DND-41 (cell line): Measurements from ENCODE around the gene GSTA4.

Experiments
- ATAC-seq: fragments of 200-7000 bp; cut with Tn5 transposase; 3 replicates; pipeline ENCODE4 v1.9.1; 2021; ENCODE audit warnings: low read depth; ENCODE audit not compliant: insufficient read depth
- DNase-seq: peaks from one replicate; pipeline ENCODE4 v3.0.0-alpha.2; 2020
- H2AFZ ChIP-seq: 2 replicates; pipeline ENCODE4 v1.6.0; 2012; ENCODE audit warnings: low read depth, low read length
- H3K27ac ChIP-seq: 2 replicates; pipeline ENCODE4 v1.5.1; 2012; ENCODE audit warnings: low read length, inconsistent platforms
- H3K27me3 ChIP-seq: fragments of 200-600 bp; sonication (generic); 2 replicates; pipeline ENCODE4 v1.6.0; 2012; ENCODE audit warnings: low read length, mild to moderate bottlenecking, inconsistent platforms; ENCODE audit not compliant: insufficient read depth, poor library complexity
- H3K36me3 ChIP-seq: 2 replicates; pipeline ENCODE4 v1.5.1; 2012; ENCODE audit warnings: low read length, inconsistent platforms; ENCODE audit not compliant: insufficient read depth
- H3K4me1 ChIP-seq: 2 replicates; pipeline ENCODE4 v1.5.1; 2012; ENCODE audit warnings: mild to moderate bottlenecking, low read length; ENCODE audit not compliant: insufficient read depth
- H3K4me2 ChIP-seq: 2 replicates; pipeline ENCODE4 v1.6.0; 2012; ENCODE audit warnings: mild to moderate bottlenecking, moderate library complexity, low read length, inconsistent platforms; ENCODE audit not compliant: insufficient read depth
- H3K4me3 ChIP-seq, 2 experiments: fragments of 200-600 bp in 1 of 2; shearing (Covaris generic) in 1 of 2; 2 replicates each; pipeline ENCODE4 v1.5.1; 2012 to 2016; ENCODE audit warnings: inconsistent platforms in 2 of 2, low read length in 2 of 2, mild to moderate bottlenecking in 2 of 2, low read depth in 1 of 2, moderate library complexity in 1 of 2
- H3K79me2 ChIP-seq: 2 replicates; pipeline ENCODE4 v1.6.0; 2012; ENCODE audit warnings: low read length, inconsistent platforms; ENCODE audit not compliant: insufficient read depth
- H3K9ac ChIP-seq: 2 replicates; pipeline ENCODE4 v1.6.0; 2012; ENCODE audit warnings: low read depth, mild to moderate bottlenecking, inconsistent platforms, low read length, moderate library complexity
- H3K9me3 ChIP-seq: 2 replicates; pipeline ENCODE4 v1.5.1; 2012; ENCODE audit warnings: low read length, moderate library complexity, mild to moderate bottlenecking, inconsistent platforms; ENCODE audit not compliant: insufficient read depth, severe bottlenecking
- H4K20me1 ChIP-seq: 2 replicates; pipeline ENCODE4 v1.6.0; 2012; ENCODE audit warnings: low read length; ENCODE audit not compliant: insufficient read depth
- CTCF ChIP-seq: IDR thresholded peaks from 2 replicates; pipeline ENCODE4 v1.5.1; 2012; ENCODE audit warnings: borderline replicate concordance, low read length, moderate library complexity, mild to moderate bottlenecking; ENCODE audit not compliant: poor library complexity, severe bottlenecking; ENCODE audit errors: extremely low read depth
- EZH2 ChIP-seq: IDR thresholded peaks from 3 replicates; pipeline ENCODE4 v1.6.1; 2012; ENCODE audit warnings: borderline replicate concordance, low read depth, mild to moderate bottlenecking, moderate library complexity, low read length, inconsistent platforms; ENCODE audit not compliant: severe bottlenecking

Gene GSTA4

GRCh38 chr6:52981222-52981900 is 13.7 kb downstream of the GSTA4 start:
- H3K9ac ChIP-seq: no peak overlapping the region
- H2AFZ ChIP-seq: no peak overlapping the region
- H3K27me3 ChIP-seq: peaks cover 30% of the 10 kb centered on the region
- ATAC-seq (no peak), DNase-seq (no peak)
- H3K9me3 ChIP-seq: no peaks in the 10 kb centered on the region
- H3K4me2 ChIP-seq: no peak overlapping the region
- H3K4me3 ChIP-seq: no peak overlapping the region
- no peak overlapping the region for H3K27ac ChIP-seq
- no peaks in the 10 kb centered on the region for H3K79me2 ChIP-seq
- peaks cover 16% of the 10 kb centered on the region; the same call in 1 of the 2 replicates for H4K20me1 ChIP-seq
- peaks cover 17% of the 10 kb centered on the region for H3K4me1 ChIP-seq
- TF ChIP-seq CTCF (no peak), EZH2 (no peak)
- no peaks in the 10 kb centered on the region for H3K36me3 ChIP-seq

GRCh38 chr6:52976591-52977035 is 18.5 kb downstream of the GSTA4 start:
- H3K9me3 ChIP-seq: no peaks in the 10 kb centered on the region
- no peaks in the 10 kb centered on the region for H4K20me1 ChIP-seq
- ATAC-seq (no peak), DNase-seq (no peak)
- TF ChIP-seq EZH2 (no peak), CTCF (no peak)
- H3K9ac ChIP-seq: no peak overlapping the region
- no peak overlapping the region for H2AFZ ChIP-seq
- H3K27me3 ChIP-seq: peaks cover 41% of the 10 kb centered on the region
- H3K27ac ChIP-seq: no peak overlapping the region
- no peak overlapping the region for H3K4me2 ChIP-seq
- H3K79me2 ChIP-seq: no peaks in the 10 kb centered on the region
- H3K4me1 ChIP-seq: no peaks in the 10 kb centered on the region
- no peak overlapping the region for H3K4me3 ChIP-seq
- H3K36me3 ChIP-seq: no peaks in the 10 kb centered on the region

- Histone ChIP-seq H2AFZ (no peak overlapping the region), H3K9me3 (no peaks in the 10 kb centered on the region), H3K4me3 (no peak overlapping the region), H3K27me3 (peaks cover 39% of the 10 kb centered on the region), H3K36me3 (no peaks in the 10 kb centered on the region), H3K4me2 (no peak overlapping the region), H3K9ac (no peak overlapping the region), H3K79me2 (no peaks in the 10 kb centered on the region), H3K4me1 (no peaks in the 10 kb centered on the region), H3K27ac (no peak overlapping the region), H4K20me1 (no peaks in the 10 kb centered on the region)
- ATAC-seq (no peak), DNase-seq (no peak)
- no peak for TF ChIP-seq CTCF
- TF ChIP-seq EZH2: no peak
Measured at GRCh38 chr6:52976149-52976548, 18.9 kb downstream of the GSTA4 start.
